Prostate gland (tissue), 2 donors: ENCODE measurements around the gene HDGF.

ENCODE experiments used
- CTCF ChIP-seq, 4 experiments: fragments of 200-600 bp in 2 of 4; fragments of 450-650 bp in 2 of 4; sonication (generic) in 2 of 4; IDR thresholded peaks; 1 replicate in 3 of 4; 2 replicates in 1 of 4; pipeline ENCODE4 v1.5.1; 2016 to 2019; ENCODE audit warnings: antibody characterized with exemption in 4 of 4, mild to moderate bottlenecking in 2 of 4, moderate library complexity in 2 of 4
- POLR2A ChIP-seq: fragments of 450-650 bp; IDR thresholded peaks from one replicate; pipeline ENCODE4 v1.6.1; 2016; ENCODE audit warnings: antibody characterized with exemption, mild to moderate bottlenecking

- TF ChIP-seq CTCF (IDR thresholded peaks at IDR 0.05) (no peak), POLR2A (no peak)
These were observed 36.7 kb upstream of the HDGF start for GRCh38 chr1:156788136-156788535.
